OCI-LY1 (cell line): ENCODE measurements around the gene TERT.
"Not testable (repeated sequence)": the region's sequence is repeated elsewhere in the genome, so short reads cannot be mapped to it uniquely, and the experiment has no call there.

Source experiments
- CTCF ChIP-seq: fragments of 200-600 bp; sonication (generic), shearing (Covaris generic); IDR thresholded peaks from 2 replicates; pipeline ENCODE4 v1.5.1; 2017; ENCODE audit warnings: mild to moderate bottlenecking, antibody characterized with exemption, low read length, moderate library complexity, mixed read lengths
- EZH2 ChIP-seq: fragments of 200-600 bp; sonication (generic), shearing (Covaris generic); IDR thresholded peaks from 2 replicates; pipeline ENCODE4 v1.8.0; 2017; ENCODE audit warnings: borderline replicate concordance, mixed run types, mild to moderate bottlenecking, antibody characterized with exemption, low read length, moderate library complexity, mixed read lengths

GRCh38 chr5:1229023-1229422 is 65.8 kb downstream of the TERT start:
- TF ChIP-seq CTCF, EZH2: not testable (repeated sequence)
